ENCODE measurements around the gene GLCE.

GRCh38 chr15:69120732-69121131 lies 39.7 kb upstream of the GLCE start:
- TF ChIP-seq GATA2 (IDR thresholded peaks at IDR 0.05; ENCODE audit: low read depth, low read length) (no peak), GATA3 (IDR thresholded peaks at IDR 0.05; ENCODE audit: low read depth, low read length) (no peak)

Measured in SH-SY5Y (cell line).